Fibroblast of pulmonary artery (primary cell): ENCODE data around the gene METTL23.

Experiments used
- DNase-seq: peaks from one replicate; pipeline ENCODE4 v3.0.0-alpha.2; 2010; ENCODE audit warnings: low read depth
- H3K4me3 ChIP-seq: replicated peaks from 2 replicates; pipeline ENCODE4 v1.5.1; 2011; ENCODE audit warnings: low read depth, mild to moderate bottlenecking, control low read depth, low read length, moderate library complexity
- CTCF ChIP-seq: IDR thresholded peaks from 2 replicates; pipeline ENCODE4 v1.5.1; 2011; ENCODE audit warnings: mild to moderate bottlenecking, control low read depth, low read length, inconsistent platforms; ENCODE audit errors: missing control alignments

METTL23 gene

GRCh38 chr17:76687298-76688164 lies 39.1 kb upstream of the METTL23 start:
- no peak for DNase-seq
- TF ChIP-seq CTCF: no peak
- H3K4me3 ChIP-seq: no peak overlapping the region

GRCh38 chr17:76688165-76688622 lies 38.4 kb upstream of the METTL23 start:
- no peak overlapping the region for H3K4me3 ChIP-seq
- TF ChIP-seq CTCF: peak; percentile 2
- no peak for DNase-seq

GRCh38 chr17:76689859-76690258 lies 36.8 kb upstream of the METTL23 start:
- DNase-seq: no peak
- no peak for TF ChIP-seq CTCF
- no peak overlapping the region for H3K4me3 ChIP-seq

- no peak overlapping the region for H3K4me3 ChIP-seq
- DNase-seq: no peak
- TF ChIP-seq CTCF: no peak
Observed at GRCh38 chr17:76690596-76691280, 35.9 kb upstream of the METTL23 start.

- no peak for DNase-seq
- TF ChIP-seq CTCF: no peak
- no peak overlapping the region for H3K4me3 ChIP-seq
Observed at GRCh38 chr17:76691379-76692191, 35.1 kb upstream of the METTL23 start.

GRCh38 chr17:76695059-76695831 lies 31.4 kb upstream of the METTL23 start:
- no peak for DNase-seq
- no peak overlapping the region for H3K4me3 ChIP-seq
- TF ChIP-seq CTCF: no peak
